Type B pancreatic cell (in vitro differentiated cells): Measurements from ENCODE around the gene EFTUD2. TPM values are rescaled to one million over a fixed set of nuclear protein-coding genes. Genes with fewer than 3 reads are reported as not detected.
A peak's percentile ranks its signal among the peaks of the same experiment; 100 is the strongest.
"Not testable (repeated sequence)": the region's sequence is repeated elsewhere in the genome, so short reads cannot be mapped to it uniquely, and the experiment has no call there.

Experiments
- DNase-seq: peaks from one replicate; pipeline ENCODE4 v3.0.0; 2021; ENCODE audit warnings: mixed read lengths; ENCODE audit not compliant: unreplicated experiment; ENCODE audit errors: extremely low spot score
- H3K27ac Mint-ChIP-seq: 2 replicates; pipeline ENCODE4 v1.8.0; 2021; ENCODE audit warnings: mild to moderate bottlenecking, mixed read lengths
- H3K27me3 Mint-ChIP-seq: 2 replicates; pipeline ENCODE4 v1.8.0; 2021; ENCODE audit warnings: mixed read lengths
- H3K36me3 Mint-ChIP-seq: 2 replicates; pipeline ENCODE4 v1.8.0; 2021; ENCODE audit warnings: mixed read lengths
- H3K4me1 Mint-ChIP-seq: one replicate; pipeline ENCODE4 v1.8.0; 2021; ENCODE audit warnings: mixed read lengths; ENCODE audit not compliant: unreplicated experiment
- H3K4me3 Mint-ChIP-seq: 2 replicates; pipeline ENCODE4 v1.8.0; 2021; ENCODE audit warnings: mild to moderate bottlenecking, mixed read lengths
- H3K9me3 Mint-ChIP-seq: 2 replicates; pipeline ENCODE4 v1.8.0; 2021; ENCODE audit warnings: mixed read lengths
- total RNA-seq: library from RNA; stranded (reverse); gene quantifications from 2 replicates; pipeline ENCODE4 v1.2.1, GENCODE V29; 2021; ENCODE audit warnings: low replicate concordance
- TF ChIP-seq, protein P1 (sequence below): fragments of 200-600 bp; sonication (generic); conservative IDR thresholded peaks from 2 replicates; pipeline ENCODE4 v1.5.0; 2021; ENCODE audit warnings: antibody characterized with exemption, mild to moderate bottlenecking

EFTUD2 gene
- total RNA-seq, 1 donor from 2014 or later: 122 TPM

DNA sequence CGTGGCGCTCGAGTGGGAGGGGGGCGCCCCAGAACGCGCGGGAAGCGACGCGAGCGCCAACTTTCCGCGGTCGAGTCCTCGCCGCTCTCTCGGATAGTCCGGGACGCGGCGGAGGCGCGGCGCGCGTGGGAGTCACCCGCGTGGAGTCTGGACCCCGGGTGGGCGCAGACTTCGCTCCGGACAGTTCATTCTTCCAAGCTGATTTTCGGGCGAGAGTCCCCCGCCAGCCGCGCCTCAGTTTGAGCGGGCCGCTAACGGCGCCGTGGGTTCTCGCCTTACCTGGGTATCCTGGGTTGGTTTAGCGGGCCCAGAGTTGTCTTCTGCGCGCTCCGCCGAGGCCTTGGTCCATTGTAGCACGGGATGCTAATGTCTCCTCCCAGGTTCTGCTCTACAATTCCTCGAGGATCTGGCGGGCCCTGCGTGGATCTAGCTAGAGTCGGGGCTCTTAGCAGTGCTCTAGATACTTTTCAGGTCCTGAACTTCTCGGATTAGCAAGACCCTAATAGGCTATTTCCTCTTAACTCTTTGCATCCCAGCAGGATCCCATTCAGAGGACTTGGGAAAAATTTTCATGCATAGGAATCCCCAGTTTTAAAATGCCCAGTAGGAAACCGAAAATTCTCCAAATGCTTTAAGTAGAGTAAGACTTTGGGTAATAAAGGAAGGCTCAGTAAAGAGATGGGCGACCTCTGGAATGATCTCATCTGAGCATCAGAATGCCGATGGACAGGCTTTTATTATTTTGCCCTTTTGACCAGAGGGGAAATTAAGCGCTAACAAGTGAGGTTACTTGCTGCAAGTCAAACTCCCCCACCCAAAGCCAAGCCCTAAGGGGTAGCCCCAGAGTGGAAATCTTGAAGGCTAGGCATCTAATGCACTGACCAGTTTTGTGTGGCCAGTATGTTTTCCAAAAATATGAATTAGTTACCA, 68.6 kb downstream of the EFTUD2 start:
- Mint-ChIP-seq H3K27me3 (peaks cover 15% of the 10 kb centered on the region), H3K4me3 (peak overlapping the region; percentile 92), H3K4me1 (peaks cover 32% of the 10 kb centered on the region), H3K9me3 (no peaks in the 10 kb centered on the region), H3K36me3 (no peaks in the 10 kb centered on the region), H3K27ac (peak overlapping the region; percentile 86)
- TF ChIP-seq, protein P1, sequence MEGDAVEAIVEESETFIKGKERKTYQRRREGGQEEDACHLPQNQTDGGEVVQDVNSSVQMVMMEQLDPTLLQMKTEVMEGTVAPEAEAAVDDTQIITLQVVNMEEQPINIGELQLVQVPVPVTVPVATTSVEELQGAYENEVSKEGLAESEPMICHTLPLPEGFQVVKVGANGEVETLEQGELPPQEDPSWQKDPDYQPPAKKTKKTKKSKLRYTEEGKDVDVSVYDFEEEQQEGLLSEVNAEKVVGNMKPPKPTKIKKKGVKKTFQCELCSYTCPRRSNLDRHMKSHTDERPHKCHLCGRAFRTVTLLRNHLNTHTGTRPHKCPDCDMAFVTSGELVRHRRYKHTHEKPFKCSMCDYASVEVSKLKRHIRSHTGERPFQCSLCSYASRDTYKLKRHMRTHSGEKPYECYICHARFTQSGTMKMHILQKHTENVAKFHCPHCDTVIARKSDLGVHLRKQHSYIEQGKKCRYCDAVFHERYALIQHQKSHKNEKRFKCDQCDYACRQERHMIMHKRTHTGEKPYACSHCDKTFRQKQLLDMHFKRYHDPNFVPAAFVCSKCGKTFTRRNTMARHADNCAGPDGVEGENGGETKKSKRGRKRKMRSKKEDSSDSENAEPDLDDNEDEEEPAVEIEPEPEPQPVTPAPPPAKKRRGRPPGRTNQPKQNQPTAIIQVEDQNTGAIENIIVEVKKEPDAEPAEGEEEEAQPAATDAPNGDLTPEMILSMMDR: no peak
- peak; percentile 72 for DNase-seq

DNA sequence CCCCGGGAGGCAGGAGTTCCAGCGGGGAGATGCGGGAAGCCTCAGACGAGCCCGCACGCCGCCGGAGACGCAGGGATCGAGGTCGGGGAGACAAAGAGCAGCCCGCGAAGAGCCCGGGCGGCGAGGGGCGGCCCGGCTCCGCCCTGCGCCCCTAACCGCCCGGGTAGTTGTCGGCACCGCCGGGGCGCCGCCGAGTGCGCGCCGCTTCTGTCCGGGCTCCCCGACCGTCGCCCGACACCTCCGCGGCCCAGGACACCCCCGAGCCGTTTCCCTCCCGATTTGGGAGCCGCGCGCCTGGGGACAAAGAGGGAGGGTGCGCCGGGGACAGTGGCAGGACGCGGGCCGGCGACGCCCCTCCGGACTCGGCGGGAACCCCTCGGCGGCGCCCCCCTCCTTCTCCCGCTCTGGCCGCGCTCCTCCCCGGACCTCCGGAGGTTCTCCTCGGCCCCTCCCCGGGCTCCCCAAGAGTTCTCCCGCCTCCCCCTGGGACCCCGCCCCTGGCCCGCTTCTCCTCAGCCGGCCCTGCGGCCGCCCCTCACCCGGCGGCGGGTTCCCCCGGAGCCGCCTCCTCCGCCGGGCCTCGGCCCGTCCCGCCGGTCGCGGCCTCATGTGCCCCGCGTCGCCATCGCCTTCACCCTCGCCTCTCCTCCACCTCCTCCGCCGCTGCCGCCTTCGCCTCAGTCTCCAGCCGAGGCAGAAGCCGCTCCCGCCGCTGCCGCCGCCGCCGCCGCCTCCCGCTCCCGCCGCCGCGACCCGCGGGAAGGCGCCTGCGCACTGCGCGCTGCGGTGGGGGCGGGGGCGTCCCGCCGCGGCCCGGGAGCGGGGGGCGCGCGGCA, 69.5 kb downstream of the EFTUD2 start, which contains the start of gene GJC1:
TSS of gene GJC1 (minus strand) at position 765 of the 836 bp plus-strand sequence. CDS start 24,470 bp downstream, outside the sequence.
- Mint-ChIP-seq H3K4me1 (peaks cover 32% of the 10 kb centered on the region), H3K36me3 (no peaks in the 10 kb centered on the region), H3K27me3 (peaks cover 15% of the 10 kb centered on the region), H3K9me3 (no peaks in the 10 kb centered on the region), H3K27ac (peak within 1 kb of the TSS; percentile 86), H3K4me3 (peak within 1 kb of the TSS; percentile 95)
- TF ChIP-seq, protein P1: no peak
- DNase-seq: peak; percentile 74

DNA sequence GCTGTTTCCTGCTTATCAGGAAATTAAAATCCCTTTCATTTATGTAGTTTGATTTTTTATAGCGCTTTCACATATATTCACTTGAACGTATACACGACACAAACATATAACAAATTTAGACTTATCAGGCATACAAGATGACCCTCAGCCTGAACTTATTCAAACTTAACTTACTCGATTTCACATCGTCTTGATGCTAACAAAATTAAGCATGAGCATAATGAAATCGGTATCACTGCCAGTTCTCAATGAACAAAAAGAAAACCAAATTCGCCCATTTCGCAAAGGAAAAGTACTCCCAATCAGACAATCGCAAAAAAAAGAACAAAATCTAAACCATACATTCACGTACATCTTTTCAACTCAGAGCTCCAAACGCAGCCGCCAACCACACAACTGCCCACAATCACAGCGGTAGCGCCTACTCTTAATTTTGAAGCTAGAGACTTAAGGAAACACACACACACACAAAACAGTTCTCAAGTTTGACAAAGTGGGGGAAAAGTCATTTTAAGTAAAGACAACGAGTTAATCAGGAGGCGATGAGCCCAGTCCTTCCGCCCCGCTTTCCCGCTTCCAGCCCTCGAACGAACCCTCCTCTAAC, 70.2 kb downstream of the EFTUD2 start:
- Mint-ChIP-seq H3K27me3 (peaks cover 15% of the 10 kb centered on the region), H3K4me3 (peak overlapping the region; percentile 95), H3K9me3 (no peaks in the 10 kb centered on the region), H3K27ac (peak overlapping the region; percentile 84), H3K36me3 (no peaks in the 10 kb centered on the region), H3K4me1 (peaks cover 32% of the 10 kb centered on the region)
- no peak for DNase-seq
- TF ChIP-seq, protein P1: no peak

DNA sequence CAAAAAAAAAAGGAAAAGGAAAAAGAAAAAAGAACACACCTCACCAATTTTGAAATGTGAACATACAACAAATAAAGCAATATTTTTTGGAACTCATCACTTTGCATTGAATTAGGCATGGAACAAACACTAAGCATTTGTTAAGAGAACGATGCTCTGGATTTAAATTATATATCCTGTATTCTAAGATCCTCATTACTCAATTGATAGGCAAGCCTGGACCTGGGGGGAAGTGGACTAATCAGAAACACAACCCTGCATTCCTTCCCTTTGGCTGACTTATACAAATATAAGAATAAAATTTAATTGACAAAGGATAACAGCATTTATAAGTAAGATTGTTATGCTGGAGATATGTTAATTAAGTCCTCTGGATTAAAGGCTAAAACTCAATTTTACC, 71.4 kb downstream of the EFTUD2 start:
- peaks cover 14% of the 10 kb centered on the region for H3K27me3 Mint-ChIP-seq
- TF ChIP-seq, protein P1: no peak
- no peak for DNase-seq
- no peaks in the 10 kb centered on the region for H3K9me3 Mint-ChIP-seq
- H3K36me3 Mint-ChIP-seq: no peaks in the 10 kb centered on the region
- no peak overlapping the region for H3K27ac Mint-ChIP-seq
- peaks cover 30% of the 10 kb centered on the region for H3K4me1 Mint-ChIP-seq
- H3K4me3 Mint-ChIP-seq: peak overlapping the region; percentile 63

DNA sequence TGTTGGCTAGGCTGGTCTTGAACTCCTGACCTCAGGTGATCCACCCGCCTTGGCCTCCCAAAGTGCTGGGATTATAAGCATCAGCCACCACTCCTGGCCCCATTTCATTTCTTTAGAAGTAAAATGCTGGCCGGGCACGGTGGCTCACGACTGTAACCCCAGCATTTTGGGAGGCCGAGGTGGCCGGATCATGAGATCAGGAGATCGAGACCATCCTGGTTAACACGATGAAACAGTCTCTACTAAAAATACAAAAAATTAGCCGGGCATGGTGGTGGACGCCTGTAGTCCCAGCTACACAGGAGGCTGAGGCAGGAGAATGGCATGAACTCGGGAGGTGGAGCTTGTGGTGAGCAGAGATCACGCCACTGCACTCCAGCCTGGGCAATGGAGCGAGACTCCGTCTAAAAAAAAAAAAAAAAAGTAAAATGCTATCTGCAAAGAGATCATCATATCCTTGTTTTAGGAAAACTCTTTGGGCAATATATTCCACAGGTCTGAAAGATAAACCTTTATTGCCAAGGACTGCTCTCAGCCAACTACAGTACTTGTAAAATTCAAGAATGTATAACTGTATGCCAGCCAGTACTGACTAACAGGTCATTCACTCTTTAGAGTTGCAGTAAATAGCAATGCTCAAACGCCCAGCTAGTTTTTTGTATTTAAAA, 73.0 kb downstream of the EFTUD2 start:
- peaks cover 26% of the 10 kb centered on the region for H3K4me1 Mint-ChIP-seq
- peaks cover 12% of the 10 kb centered on the region for H3K27me3 Mint-ChIP-seq
- no peak overlapping the region for H3K4me3 Mint-ChIP-seq
- H3K9me3 Mint-ChIP-seq: no peaks in the 10 kb centered on the region
- H3K36me3 Mint-ChIP-seq: no peaks in the 10 kb centered on the region
- no peak overlapping the region for H3K27ac Mint-ChIP-seq
- no peak for DNase-seq
- TF ChIP-seq, protein P1: no peak

DNA sequence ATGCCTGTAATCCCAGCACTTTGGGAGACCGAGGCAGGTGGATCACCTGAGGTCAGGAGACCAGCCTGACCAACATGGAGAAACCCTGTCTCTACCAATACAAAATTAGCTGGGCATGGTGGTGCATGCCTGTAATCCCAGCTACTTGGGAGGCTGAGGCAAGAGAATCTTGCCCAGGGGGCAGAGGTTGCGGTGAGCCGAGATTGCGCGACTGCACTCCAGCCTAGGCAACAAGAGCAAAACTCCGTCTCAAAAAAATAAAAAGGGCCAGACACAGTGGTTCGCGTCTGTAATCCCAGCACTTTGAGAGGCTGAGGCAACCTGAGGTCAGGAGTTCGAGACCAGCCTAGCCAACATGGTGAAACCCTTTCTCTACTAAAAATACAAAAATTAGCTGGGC, 74.0 kb downstream of the EFTUD2 start:
- H3K27me3 Mint-ChIP-seq, H3K27ac Mint-ChIP-seq: not testable (repeated sequence)
- H3K4me1 Mint-ChIP-seq: peaks cover 28% of the 10 kb centered on the region

More for the DNA sequence above, 74.0 kb downstream of the EFTUD2 start:
- not testable (repeated sequence) for H3K4me3 Mint-ChIP-seq, DNase-seq, H3K9me3 Mint-ChIP-seq, H3K36me3 Mint-ChIP-seq
